NCI-H2107 (cell line): ENCODE results near the gene IL17RD.

Experiments
- DNase-seq: peaks from one replicate; lab custom pipeline; 2025; lab: John Stamatoyannopoulos, UW

IL17RD gene

DNA sequence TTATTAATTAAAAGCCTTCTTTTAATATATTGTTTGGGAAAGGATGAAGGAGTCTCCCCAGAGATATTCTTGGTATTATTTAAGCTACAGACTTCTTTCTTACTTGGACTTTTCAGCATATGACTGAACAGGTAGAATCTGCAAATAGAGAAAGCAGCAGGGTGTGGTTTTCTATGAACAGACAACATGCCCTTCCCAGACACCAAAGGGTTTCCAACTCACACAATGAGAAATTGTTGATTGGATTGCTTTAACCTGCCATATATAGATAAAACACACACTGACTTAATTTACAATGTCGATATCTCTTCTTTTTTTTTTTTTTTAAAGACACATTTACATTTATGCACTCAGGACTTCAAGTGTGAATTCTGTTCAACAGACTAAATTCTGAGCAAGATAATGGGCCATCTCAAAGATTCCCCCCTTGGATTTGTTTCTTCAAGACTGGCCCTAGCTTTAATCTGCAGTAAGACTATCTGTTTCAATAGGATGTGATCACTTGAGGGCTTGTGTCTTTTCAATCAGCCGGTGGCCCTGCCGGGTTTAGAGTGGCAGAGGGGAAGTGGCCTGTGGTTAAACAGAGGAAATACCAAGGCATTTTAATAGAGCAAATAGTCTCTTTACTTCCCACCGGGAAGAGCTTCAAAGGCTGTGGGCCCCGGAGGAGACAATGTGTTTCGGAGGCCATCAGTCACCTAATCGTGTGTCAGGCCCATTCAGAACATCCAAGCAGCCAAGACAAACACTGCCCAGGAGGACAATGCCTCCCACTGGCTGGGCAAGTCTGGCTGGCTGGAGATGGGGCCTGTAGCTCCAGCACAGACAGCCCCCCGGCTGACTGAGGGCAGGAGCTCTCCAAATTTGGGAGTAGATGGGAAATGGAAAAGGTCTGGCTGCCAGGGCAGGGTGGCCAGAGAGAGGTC lies 6.1 kb downstream of the IL17RD start:
- DNase-seq: no peak

DNA sequence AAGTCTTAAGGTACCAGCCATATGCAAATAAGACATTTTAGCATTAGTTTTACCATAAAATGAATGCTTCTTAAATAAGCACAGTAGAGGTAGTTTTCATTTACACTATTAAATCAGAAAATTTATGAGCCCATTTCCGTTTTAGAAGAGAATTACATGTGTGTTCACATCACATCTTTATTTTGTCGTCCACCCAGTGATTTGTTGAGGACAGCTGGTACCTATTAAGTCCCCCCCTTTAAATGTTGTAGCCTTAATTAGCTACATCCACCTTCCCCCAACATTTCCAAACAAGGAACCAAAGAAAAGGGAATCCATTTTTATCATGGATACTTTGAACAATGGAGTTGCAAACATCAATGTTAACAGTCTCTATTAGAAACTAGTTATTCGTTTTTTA lies 6.8 kb downstream of the IL17RD start:
- no peak for DNase-seq

DNA sequence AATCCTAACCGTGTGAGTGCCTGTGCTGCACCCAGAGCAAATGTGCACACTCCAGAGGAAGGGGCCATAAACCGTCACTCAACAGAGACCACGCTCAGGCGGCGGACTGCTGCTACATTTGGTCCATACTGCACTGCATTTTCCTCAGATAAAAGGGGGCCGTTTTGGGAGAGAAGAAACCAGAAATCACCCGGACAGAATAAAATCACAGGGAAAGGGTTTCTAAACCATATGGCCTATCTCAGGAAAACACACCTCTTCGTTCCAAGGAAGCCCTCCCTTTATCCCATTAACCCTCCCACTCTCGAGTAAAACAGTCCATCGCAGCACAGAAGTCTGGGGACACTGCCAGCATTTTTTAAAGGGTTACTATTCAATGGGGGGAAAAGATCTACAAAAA lies 7.6 kb downstream of the IL17RD start:
- DNase-seq: no peak

DNA sequence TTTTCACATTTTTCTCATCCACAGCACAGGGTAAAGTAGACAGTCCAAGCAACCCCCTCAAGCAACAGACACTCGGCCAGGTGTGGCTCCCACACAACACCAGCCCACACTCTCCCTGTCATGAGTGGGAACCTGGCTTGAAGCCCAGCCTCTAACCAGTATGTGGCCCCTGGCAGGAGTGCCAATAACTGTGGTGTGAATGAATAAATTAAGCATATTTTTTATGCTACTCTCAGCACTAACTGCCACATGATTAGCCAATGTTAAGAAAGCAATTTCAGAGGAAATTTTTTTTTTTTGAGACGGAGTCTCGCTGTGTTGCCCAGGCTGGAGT lies 9.9 kb downstream of the IL17RD start:
- no peak for DNase-seq

DNA sequence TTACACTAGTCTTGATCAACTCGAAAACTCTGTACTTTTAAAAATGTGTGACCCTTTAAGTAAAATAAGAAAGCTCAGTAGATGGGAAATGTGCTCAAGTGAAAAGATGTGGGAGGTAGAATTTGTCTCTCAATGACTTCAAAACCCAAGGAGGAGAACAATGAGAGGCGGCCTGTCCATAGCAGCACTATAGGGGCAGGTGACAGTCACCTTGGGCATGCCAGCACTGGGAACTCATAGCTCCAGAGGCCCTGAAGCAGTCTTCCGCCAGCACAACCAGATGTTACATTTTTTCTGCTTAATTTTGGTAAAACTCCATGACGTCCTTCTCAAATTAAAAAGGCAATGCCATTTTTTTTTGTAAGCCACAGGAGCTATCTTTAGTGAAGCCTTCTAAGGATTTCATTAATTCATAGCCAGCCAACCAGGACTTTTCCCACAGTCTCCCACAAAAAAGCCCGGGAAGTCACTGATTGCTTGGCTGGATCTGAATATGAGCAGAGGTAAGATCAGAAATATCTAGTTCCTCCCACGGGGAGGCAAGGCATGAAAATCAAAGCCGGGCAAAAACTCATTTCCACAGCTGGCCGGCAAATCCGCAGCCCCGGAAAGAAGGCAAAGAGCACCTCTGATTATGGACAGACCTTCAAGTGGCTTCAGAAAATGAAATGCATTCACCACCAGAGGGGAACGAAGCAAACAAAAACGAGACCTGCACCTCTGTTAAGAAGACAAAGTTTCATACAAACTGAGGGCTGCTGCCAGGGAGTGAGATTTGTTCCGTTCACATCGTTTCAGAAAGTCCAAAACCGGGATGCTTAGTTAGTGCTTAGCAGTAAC lies 10.5 kb downstream of the IL17RD start:
- DNase-seq: no peak

DNA sequence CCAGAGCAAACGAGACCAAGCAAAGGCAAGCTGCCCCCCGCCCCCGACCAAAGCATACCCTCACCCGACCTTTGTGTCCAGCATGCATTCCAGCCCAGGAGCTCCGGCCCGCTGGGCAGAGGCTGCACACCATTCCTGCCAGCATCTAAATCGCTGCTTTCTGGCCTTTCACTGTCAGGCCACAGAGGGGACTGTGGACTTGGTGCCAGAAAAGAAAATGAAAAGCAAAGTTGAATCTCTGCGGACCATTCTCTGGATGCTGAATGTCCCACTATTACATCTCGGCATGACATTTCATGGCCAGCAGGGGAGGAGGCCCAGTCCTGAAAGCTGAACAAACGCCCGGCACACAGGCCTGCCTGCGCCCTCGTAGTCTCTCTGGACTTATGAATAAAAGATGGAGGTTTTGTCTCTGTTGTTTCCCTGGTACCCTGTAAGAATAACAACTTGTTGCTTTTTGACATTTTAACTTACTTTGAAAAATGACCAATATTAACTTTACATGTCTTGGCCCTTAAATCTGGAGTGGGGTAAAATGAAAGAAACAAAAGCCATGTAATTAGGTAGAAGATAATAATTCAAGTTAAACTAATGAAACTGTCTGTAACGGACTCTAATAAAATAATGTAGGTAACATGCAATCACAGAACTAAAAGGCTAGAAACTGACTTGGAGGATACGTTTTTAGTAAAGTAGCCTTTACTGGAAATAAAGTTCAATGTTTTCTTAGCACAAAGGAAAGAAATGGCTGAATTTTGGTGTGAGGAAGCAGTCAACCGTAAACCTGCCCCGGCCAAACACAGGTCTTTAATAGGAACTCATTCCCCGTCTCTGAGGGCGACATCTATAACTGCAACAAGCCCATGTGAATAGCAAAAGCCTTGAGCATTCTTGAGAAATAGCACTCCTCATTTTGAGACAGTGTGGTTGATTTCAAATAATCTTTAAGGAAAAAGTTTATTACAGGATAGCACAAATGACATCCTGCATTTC lies 12.7 kb downstream of the IL17RD start:
- DNase-seq: no peak

DNA sequence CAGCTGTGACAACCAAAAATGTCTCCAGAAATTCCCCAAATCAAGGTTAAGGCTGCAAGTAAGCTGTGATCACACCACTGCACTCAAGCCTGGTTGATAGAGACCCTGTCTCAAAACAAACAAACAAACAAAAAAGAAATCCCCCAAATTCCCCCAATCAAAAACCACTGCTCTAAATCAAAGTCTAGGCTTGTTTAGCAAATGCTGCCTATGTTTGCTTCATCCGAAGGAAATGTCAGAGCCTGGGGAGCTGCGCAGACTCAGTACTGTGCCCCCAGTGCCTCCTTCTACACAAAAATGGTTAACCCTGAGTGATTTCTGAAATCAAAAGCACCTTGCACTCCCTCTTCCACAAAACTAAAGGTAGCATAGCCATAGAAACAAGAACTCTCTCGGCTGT lies 13.4 kb downstream of the IL17RD start:
- no peak for DNase-seq

DNA sequence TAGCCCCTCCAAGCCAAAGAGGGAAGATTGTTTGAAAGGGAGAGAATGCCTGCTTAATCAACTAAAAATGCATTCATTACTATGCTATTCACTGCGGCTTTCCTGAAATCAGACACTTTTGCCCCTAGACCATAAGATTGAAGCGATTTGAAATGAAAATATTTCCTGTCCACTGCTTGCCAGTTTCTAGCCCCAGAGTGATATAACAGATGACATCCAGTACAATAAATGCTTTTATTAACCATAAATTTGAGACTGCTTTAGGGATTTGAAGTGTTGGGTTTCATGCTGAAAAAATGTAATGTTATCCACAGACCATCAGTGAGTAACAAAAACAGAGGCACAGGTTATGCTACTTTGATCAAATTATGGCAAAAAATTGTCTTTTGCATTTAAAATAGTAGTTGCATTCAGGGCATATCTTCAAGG lies 14.1 kb downstream of the IL17RD start:
- no peak for DNase-seq

DNA sequence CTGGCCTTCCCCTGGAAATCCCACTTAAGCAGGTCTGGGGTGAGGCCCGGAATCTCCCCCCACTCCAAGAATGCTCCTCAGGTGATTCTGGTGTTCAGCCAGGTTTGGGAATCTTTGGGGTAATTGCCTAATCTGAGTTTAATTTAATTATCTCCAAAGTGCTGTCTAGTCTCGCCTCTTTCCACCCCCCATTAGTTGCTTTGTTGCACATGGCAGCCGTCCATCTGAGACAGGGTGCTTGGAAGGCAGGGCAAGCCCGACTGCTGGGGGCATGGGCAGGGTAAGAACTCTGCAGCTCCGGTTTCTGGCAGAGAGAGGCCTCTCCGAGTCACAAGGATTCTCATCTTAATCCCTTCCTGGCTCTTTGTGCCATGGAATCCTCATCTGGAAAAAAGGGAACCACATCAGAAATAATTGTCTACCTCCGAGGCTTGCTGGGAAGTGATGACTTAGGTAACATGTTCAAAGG lies 15.0 kb downstream of the IL17RD start:
- DNase-seq: no peak

DNA sequence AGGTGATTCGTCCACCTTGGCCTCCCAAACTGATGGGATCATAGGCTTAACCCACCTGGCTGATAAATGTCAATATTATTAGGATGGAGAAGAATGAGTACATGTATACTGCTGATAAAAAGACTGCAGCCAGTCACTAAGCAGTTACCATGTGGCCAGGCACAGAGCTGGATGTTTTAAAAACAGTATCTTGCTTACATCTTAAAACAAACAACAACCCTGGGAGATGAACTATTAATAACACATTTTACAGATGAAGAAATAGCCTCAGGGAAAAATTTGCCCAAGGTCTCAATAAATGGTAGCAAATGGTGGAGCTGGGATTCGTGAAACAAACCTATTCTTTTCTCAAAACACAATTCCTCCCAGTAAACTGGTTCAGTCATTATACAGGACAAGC lies 18.1 kb downstream of the IL17RD start:
- DNase-seq: no peak

DNA sequence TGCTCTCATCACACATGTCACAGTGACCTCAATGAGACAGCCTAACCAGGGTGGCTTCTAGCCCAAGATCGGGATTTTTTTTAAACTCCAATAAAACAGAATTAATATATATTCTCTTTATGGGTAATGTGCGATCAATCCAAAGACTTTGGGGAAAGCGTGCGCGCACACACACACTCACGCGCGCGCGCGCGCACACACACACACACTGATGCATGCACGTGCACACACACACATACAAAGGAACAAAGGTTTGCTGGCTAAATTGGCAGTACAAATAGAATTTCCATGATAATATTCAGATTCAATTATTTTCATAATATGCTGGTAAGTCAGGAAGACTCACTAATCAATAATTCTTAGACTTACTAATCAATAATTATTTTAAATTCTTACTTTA lies 19.3 kb downstream of the IL17RD start:
- no peak for DNase-seq

DNA sequence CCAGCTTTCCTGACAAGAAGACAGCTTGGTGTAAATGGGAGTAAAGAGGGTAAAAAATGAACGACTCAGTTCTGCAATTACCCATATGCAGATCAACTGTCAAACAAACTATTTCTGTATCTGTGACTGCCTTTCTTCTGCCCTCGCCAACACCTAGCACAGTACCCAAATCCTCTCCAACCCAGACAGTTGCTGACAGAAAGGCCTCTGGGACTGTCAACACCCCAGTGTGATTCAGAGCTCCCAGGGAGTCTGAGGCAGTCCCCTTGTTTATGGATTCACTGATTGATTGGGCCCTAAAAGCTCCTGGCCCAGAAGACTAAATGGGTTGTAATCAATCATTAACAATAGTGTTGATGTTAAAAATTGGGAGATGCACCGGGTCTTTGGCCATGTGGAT lies 20.2 kb downstream of the IL17RD start:
- DNase-seq: no peak

DNA sequence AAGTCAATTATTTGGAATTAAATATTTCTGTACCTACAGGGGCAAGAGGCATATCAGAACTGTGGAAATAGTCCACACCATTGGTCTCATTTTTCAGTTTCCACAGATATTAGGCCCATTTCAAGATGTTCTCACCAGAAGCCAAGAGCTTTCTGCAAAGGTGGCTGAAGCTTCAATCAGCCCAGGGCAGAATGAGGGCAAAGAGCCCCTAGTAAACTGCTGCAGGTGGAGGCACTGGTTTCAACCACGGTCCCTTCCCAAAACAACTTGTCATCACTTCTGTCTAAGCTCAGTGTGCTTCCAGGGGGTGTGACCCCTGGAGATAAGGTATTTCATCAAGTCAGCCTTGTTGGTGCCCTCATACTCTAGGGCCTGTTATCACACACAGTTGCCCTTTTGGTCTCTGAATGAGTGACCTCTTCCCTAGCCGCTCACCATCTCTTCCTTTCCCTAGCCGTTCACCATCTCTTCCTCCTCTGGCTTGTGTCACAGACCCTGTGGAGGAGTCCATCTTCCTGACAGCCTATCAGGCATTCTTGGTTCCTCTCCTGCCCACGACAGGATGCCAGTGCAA lies 21.2 kb downstream of the IL17RD start:
- DNase-seq: no peak

DNA sequence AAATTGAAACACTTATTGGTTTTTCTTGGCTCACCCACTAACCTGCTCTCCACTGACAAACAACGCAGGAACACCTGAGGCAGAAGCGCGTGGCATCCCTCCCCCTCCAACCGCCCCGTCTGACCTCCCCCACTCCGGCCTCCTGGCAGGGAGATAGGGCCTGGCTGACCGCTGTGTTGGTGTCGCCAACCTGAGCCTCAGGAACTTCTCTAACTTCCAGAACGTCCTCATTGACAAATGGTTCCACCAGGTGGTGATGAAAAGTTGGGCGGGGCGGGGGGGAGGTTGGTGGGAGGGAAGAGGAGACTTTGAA lies 22.8 kb downstream of the IL17RD start:
- DNase-seq: no peak

DNA sequence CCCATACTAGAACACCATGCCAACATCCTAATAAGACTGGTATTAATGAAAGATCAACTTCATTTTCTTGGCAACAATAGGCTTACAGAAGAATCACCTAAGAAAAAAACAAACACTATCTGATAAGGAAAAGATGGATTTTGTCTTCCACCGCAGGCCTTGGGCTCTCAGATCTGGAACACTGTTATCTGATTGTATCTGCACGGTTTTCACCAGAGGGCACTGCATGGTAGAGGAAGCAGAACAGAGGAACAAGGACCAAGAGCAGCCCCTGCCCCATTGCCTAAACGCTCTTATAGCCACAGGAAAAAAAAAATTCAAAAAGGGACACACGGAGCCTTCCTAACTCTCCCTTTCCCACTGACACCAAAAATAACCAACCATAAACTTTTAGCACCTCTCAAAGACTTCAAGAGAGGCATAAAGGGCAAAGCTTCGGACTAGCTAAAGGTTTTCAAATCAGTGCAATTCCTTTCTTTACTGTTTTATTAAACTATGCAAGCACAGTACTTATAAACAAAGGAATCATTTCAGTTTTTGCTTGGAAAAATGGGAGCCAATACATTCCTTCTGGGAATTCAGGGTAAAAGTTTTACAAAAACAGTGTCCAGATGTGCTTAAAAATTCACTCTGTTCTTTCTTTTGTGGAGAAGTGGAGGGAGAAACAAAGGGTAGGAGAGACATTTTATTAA lies 23.3 kb downstream of the IL17RD start:
- DNase-seq: no peak

DNA sequence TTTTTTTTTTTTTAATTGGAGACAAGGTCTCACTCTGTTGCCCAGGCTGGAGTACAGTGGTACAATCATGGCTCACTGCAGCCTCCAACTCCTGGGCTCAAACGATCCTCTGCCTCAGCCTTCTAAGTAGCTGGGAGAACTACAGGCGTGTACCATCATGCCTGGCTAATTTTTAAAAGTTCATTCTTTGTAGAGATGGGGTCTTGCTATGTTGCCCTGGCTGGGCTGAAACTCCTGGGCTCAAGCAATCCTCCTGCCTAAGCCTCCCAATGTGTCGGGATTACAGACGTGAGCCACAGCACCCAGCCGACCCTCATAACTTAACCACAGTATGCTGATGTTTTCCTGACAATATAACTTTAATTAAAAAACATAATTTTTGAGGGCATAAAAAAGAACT lies 24.3 kb downstream of the IL17RD start:
- no peak for DNase-seq

DNA sequence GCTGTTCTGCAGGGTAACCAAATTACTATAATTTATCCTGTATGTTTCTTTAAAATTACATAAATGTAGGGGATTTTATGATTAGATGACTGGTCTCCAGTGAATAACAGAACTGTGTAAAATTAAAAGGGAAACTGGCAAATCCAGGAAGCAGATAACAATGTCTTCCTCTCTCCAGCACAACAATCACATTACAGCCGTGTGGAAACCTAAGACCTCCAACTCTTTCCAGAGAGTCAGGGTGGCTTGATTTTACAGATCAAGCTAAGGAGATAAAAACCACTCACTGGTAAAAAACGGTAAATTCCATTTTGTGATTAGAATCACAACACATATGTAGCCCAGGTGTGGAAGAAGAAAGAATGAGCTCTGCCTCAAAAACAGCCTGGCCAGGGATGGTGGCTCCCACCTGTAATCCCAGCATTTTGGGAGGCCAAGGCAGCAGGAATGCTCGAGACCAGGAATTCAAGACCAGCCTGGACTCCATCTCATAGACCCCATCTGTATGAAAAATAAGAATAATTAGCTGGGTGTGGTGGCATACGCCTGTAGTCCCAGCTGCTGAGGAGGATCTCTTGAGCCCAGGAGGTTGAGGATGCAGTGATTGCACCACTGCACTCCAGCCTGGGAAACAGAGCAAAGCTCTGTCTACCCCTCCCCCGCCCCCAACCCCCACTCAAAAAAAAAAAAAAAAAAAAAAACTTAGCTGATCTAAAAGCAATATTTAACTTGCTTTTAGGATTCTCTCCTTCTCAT lies 29.0 kb downstream of the IL17RD start:
- DNase-seq: no peak

DNA sequence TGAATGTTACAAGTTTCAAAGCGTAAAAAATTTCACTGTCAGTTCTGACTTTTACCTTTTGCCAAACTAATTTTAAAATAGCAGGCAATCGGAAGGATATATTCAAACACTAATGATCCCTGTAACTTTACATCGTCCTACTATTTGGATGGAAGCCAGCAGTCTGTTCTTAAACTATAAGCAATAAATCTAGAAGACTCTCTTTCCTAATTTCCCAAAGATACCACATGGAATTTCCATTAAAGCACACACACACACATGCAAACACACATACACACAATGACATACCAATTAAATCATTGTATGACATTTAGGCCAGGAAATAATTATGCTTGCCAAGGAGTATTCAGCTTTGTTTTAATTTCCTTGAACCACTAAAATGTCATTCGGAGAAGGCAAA lies 32.0 kb downstream of the IL17RD start:
- no peak for DNase-seq

DNA sequence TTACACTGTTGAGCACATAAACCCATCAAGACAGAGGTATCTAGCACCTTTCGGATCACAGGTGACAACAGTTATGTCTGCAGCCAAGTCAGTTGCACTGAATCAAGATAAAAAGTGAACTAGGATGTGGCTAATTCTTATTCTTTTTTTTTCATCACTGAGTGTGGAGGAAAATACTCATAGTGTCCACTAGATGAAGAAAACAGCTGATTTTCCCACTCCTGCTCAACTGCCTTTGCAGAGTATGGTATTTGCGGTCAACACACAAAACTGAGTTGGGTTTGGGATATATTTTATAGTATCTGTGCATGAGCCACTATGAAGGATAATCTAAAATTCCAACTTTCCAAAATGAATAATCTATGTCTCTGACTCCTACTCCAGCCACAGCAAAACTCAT lies 32.5 kb downstream of the IL17RD start:
- DNase-seq: no peak

DNA sequence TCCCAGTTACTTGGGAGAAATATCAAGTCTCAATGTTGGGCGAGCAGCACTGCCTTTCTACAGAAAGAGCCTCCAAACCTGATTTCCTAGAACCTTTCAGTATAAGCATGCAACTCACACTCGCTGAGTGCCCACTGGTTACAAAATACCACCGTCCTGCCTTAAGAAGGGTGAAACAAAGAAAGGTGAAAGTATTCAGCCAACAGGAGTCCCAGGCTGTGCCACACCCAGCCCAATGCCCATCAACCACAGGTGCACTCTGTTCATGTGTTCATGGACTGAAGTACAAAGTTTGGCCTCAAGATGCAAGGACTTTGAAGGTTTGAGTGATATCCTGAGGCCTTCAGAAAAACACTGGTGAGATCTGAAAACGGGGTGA lies 34.0 kb downstream of the IL17RD start:
- DNase-seq: no peak
